Endothelial cell of umbilical vein (primary cell): Measurements from ENCODE around the gene ZC3H6. TPM values are rescaled to one million over a fixed set of nuclear protein-coding genes. Genes with fewer than 3 reads are reported as not detected.

Experiments
- BruUV-seq: library from RNA; stranded (reverse); fragments of 400-500 nt; replicated peaks from 2 replicates; lab custom pipeline; 2021; lab: Mats Ljungman, UMichigan
- CTCF ChIA-PET: fragments of 300-600, 350-600 bp; sonication (Branson Sonifier 250); formaldehyde crosslinking; loops from one replicate; lab custom pipeline; 2021; ENCODE audit warnings: antibody characterized with exemption, inconsistent platforms; lab: Charles Lee
- POLR2A ChIA-PET: fragments of 300-600, 350-600 bp; sonication (Branson Sonifier 250); formaldehyde crosslinking; loops from one replicate; lab custom pipeline; 2021; ENCODE audit warnings: antibody characterized with exemption, inconsistent platforms; lab: Charles Lee
- DNase-seq: peaks from one replicate; pipeline ENCODE4 v3.0.0-alpha.2; 2011; ENCODE audit warnings: low read depth, low spot score
- FAIRE-seq: peaks from 2 replicates; lab custom pipeline; 2011; peaks lifted over from hg19 to GRCh38; lab: Jason Lieb, UNC
- H2AFZ ChIP-seq: 2 replicates; pipeline ENCODE4 v1.6.0; 2012; ENCODE audit warnings: low read depth, low read length, control low read depth, inconsistent platforms
- H3K27ac ChIP-seq: 2 replicates; pipeline ENCODE4 v1.5.1; 2011; ENCODE audit warnings: low read depth, mild to moderate bottlenecking, control low read depth, low read length, moderate library complexity; ENCODE audit not compliant: insufficient read depth
- H3K27me3 ChIP-seq, 2 experiments: 2 replicates each; pipeline versions ENCODE4 v1.6.0 to v1.6.1; 2011; ENCODE audit warnings: low read length in 2 of 2, mixed read lengths in 1 of 2; ENCODE audit not compliant: control insufficient read depth in 2 of 2, insufficient read depth in 2 of 2
- H3K36me3 ChIP-seq, 2 experiments: 2 replicates in 1 of 2; 3 replicates in 1 of 2; pipeline ENCODE4 v1.5.1; 2011; ENCODE audit warnings: low read length in 2 of 2, mild to moderate bottlenecking in 1 of 2, moderate library complexity in 1 of 2; ENCODE audit not compliant: control insufficient read depth in 2 of 2, insufficient read depth in 2 of 2; ENCODE audit errors: extremely low read depth in 1 of 2
- H3K4me1 ChIP-seq: 3 replicates; pipeline ENCODE4 v1.5.1; 2011; ENCODE audit warnings: mild to moderate bottlenecking, low read length; ENCODE audit not compliant: control insufficient read depth, insufficient read depth; ENCODE audit errors: extremely low read depth
- H3K4me2 ChIP-seq: 2 replicates; pipeline ENCODE4 v1.6.1; 2011; ENCODE audit warnings: low read length, control low read depth, mixed read lengths; ENCODE audit not compliant: insufficient read depth
- H3K4me3 ChIP-seq, 3 experiments: fragments of 200-600 bp in 1 of 3; sonication (generic), shearing (Covaris generic) in 1 of 3; replicated peaks in 1 of 3; 2 replicates each; pipeline ENCODE4 v1.5.1; 2011 to 2016; ENCODE audit warnings: control low read depth in 3 of 3, low read length in 3 of 3, mild to moderate bottlenecking in 2 of 3, inconsistent platforms in 1 of 3, low read depth in 1 of 3, moderate library complexity in 1 of 3; ENCODE audit not compliant: insufficient read depth in 1 of 3
- H3K79me2 ChIP-seq: 2 replicates; pipeline ENCODE4 v1.6.0; 2012; ENCODE audit warnings: low read length, inconsistent platforms; ENCODE audit not compliant: control insufficient read depth, insufficient read depth
- H3K9ac ChIP-seq: replicated peaks from 2 replicates; pipeline ENCODE3; 2011; ENCODE audit warnings: low read length, control low read depth; ENCODE audit not compliant: insufficient read depth; ENCODE audit errors: extremely low read depth
- H3K9me1 ChIP-seq: replicated peaks from 3 replicates; pipeline ENCODE4 v1.6.0; 2011; ENCODE audit warnings: mild to moderate bottlenecking, low read length; ENCODE audit not compliant: control insufficient read depth, insufficient read depth; ENCODE audit errors: extremely low read depth
- H3K9me3 ChIP-seq: replicated peaks from 2 replicates; pipeline ENCODE4 v1.5.1; 2012; ENCODE audit warnings: low read length, inconsistent platforms; ENCODE audit not compliant: control insufficient read depth, insufficient read depth
- H4K20me1 ChIP-seq: replicated peaks from 2 replicates; pipeline ENCODE3; 2011; ENCODE audit warnings: mild to moderate bottlenecking, low read length; ENCODE audit not compliant: control insufficient read depth, insufficient read depth; ENCODE audit errors: extremely low read depth
- EZH2 ChIP-seq: IDR thresholded peaks from 2 replicates; pipeline ENCODE4 v1.6.1; 2012; ENCODE audit warnings: borderline replicate concordance, low read depth, mild to moderate bottlenecking, moderate library complexity, low read length, inconsistent platforms; ENCODE audit not compliant: severe bottlenecking
- FOS ChIP-seq: IDR thresholded peaks from 2 replicates; pipeline ENCODE4 v1.6.1; 2011; ENCODE audit warnings: mild to moderate bottlenecking, low read length, moderate library complexity, borderline replicate concordance; ENCODE audit not compliant: insufficient read depth
- GATA2 ChIP-seq: IDR thresholded peaks from 2 replicates; pipeline ENCODE4 v1.7.0; 2011; ENCODE audit warnings: low read depth, mild to moderate bottlenecking, moderate library complexity, mixed read lengths, low read length; ENCODE audit not compliant: insufficient read length, insufficient read depth
- JUN ChIP-seq: IDR thresholded peaks from 2 replicates; pipeline ENCODE4 v1.6.1; 2011; ENCODE audit warnings: borderline replicate concordance, low read depth; ENCODE audit not compliant: insufficient read length, insufficient read depth
- MYC ChIP-seq: IDR thresholded peaks from one replicate; pipeline ENCODE4 v1.6.1; 2011; ENCODE audit warnings: mild to moderate bottlenecking, low read depth, low read length
- POLR2A ChIP-seq: IDR thresholded peaks from 2 replicates; pipeline ENCODE4 v1.6.1; 2012; ENCODE audit warnings: low read depth, mild to moderate bottlenecking, control low read depth, low read length
- POLR2AphosphoS5 ChIP-seq: IDR thresholded peaks from 2 replicates; pipeline ENCODE4 v1.6.1; 2012; ENCODE audit warnings: low read depth, mild to moderate bottlenecking, control low read depth, low read length, moderate library complexity; ENCODE audit not compliant: insufficient read depth
- dilution Hi-C: fragments of 300-500 bp; cut with MboI; formaldehyde crosslinking; loops from one replicate; pipeline ENCODE4 v1.15.0; 2019; ENCODE audit warnings: low sequenced_read_pairs; ENCODE audit not compliant: extremely low pct_ligation_motif_present
- intact Hi-C: fragments of 100-400 bp; cut with micrococcal nuclease; formaldehyde crosslinking; loops from one replicate; pipeline ENCODE4 v1.10.0; 2022
- polyA plus RNA-seq, 4 experiments: library from polyadenylated mRNA; depleted of rRNA in 3 of 4; stranded (reverse) in 3 of 4; unstranded in 1 of 4; fragments of >200 nt; gene quantifications; 2 replicates each; pipeline versions ENCODE4 v1.2.1 to v1.2.3, GENCODE V29; 2011 to 2012; ENCODE audit warnings: missing spikeins in 1 of 4
- total RNA-seq: library from RNA; stranded (reverse); gene quantifications from 2 replicates; pipeline ENCODE4 v1.2.3, GENCODE V29; 2021
- TF ChIP-seq, protein P1 (sequence below), 2 donors: IDR thresholded peaks; 1 replicate in 1 of 2; 2 replicates in 1 of 2; pipeline ENCODE4 v1.5.1; 2011; ENCODE audit warnings: low read length in 2 of 2, mild to moderate bottlenecking in 2 of 2, moderate library complexity in 2 of 2, control low read depth in 1 of 2, inconsistent platforms in 1 of 2, low read depth in 1 of 2; ENCODE audit not compliant: insufficient read depth in 1 of 2; ENCODE audit errors: extremely low read depth in 1 of 2
- TF ChIP-seq, protein P2 (sequence below): IDR thresholded peaks from 2 replicates; pipeline ENCODE4 v1.6.1; 2011; ENCODE audit not compliant: insufficient read depth, insufficient read length

Gene ZC3H6
- total and polyA plus RNA-seq, 2 donors (not counting 3 experiments of a cell fraction or from before 2014, with no cell fraction given): 0.46 to 3.0 TPM

DNA sequence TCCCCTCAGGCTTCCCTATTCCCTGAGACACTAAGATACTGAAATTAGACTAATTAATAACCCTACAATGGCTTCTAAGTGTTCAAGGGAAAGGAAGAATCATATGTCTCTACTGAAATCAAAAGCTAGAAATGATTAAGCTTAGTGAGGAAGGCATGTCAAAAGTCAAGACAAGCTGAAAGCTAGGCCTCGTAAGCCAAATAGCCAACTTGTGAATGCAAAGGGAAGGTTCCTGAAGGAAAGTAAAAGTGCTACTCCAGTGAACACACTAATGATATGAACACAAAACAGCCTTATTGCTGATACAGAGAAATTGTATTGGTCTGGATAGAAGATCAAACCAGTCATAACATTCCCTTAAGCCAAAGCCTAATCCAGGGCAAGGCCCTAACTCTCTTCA lies 30.5 kb upstream of the ZC3H6 start:
- H3K27me3 ChIP-seq: no peaks in the 10 kb centered on the region
- H3K9ac ChIP-seq: no peak overlapping the region
- H3K27ac ChIP-seq: no peak overlapping the region
- ChIA-PET POLR2A (no interaction called here), CTCF (interaction anchor here (1.6 kb wide), 1 partner anchor 28 kb away, joined by 4 read pairs; no protein-coding TSS in a partner anchor)
- H2AFZ ChIP-seq: no peak overlapping the region
- BruUV-seq: no TSS peak
- dilution Hi-C loops: no loop called here
- no peak overlapping the region for H3K4me3 ChIP-seq
- TF ChIP-seq GATA2 (no peak), POLR2AphosphoS5 (no peak), EZH2 (no peak), POLR2A (no peak), FOS (no peak), JUN (no peak), MYC (no peak)
- TF ChIP-seq, protein P1, sequence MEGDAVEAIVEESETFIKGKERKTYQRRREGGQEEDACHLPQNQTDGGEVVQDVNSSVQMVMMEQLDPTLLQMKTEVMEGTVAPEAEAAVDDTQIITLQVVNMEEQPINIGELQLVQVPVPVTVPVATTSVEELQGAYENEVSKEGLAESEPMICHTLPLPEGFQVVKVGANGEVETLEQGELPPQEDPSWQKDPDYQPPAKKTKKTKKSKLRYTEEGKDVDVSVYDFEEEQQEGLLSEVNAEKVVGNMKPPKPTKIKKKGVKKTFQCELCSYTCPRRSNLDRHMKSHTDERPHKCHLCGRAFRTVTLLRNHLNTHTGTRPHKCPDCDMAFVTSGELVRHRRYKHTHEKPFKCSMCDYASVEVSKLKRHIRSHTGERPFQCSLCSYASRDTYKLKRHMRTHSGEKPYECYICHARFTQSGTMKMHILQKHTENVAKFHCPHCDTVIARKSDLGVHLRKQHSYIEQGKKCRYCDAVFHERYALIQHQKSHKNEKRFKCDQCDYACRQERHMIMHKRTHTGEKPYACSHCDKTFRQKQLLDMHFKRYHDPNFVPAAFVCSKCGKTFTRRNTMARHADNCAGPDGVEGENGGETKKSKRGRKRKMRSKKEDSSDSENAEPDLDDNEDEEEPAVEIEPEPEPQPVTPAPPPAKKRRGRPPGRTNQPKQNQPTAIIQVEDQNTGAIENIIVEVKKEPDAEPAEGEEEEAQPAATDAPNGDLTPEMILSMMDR (IDR thresholded peaks at IDR 0.05; ENCODE audit: extremely low read depth in 1 of 2, insufficient read depth in 1 of 2, low read depth in 1 of 2, low read length in 2 of 2): no peak
- TF ChIP-seq, protein P2, sequence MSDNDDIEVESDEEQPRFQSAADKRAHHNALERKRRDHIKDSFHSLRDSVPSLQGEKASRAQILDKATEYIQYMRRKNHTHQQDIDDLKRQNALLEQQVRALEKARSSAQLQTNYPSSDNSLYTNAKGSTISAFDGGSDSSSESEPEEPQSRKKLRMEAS: no peak
- no peak overlapping the region for H3K4me2 ChIP-seq
- H3K9me1 ChIP-seq: no peaks in the 10 kb centered on the region
- DNase-seq: no peak
- no peak for FAIRE-seq
- intact Hi-C loops: no loop called here
- H3K36me3 ChIP-seq: peaks cover 2 to 3% of the 10 kb centered on the region in 2 experiments
- no peaks in the 10 kb centered on the region for H4K20me1 ChIP-seq
- no peaks in the 10 kb centered on the region for H3K79me2 ChIP-seq
- H3K4me1 ChIP-seq: no peaks in the 10 kb centered on the region
- H3K9me3 ChIP-seq: no peaks in the 10 kb centered on the region
